HepG2 (cell line): ENCODE data around the gene CLUH. TPM values are rescaled to one million over a fixed set of nuclear protein-coding genes. Genes with fewer than 3 reads are reported as not detected.
A peak's percentile ranks its signal among the peaks of the same experiment; 100 is the strongest.

Source experiments
- ATAC-seq: fragments of 200-7000 bp; cut with Tn5 transposase; 3 replicates; pipeline ENCODE4 v1.9.1; 2020; ENCODE audit warnings: mild to moderate bottlenecking, moderate library complexity
- BruUV-seq: library from RNA; stranded (reverse); fragments of 400-500 nt; replicated peaks from 2 replicates; lab custom pipeline; 2021; lab: Mats Ljungman, UMichigan
- CTCF ChIA-PET: fragments of 300-600 bp; formaldehyde crosslinking; extraction: SDS; loops from one replicate; lab custom pipeline; 2021; ENCODE audit warnings: low total read pairs, inconsistent platforms, low intra/inter-chr PET ratio; lab: Yijun Ruan, JAX
- POLR2A ChIA-PET: fragments of 350-600 bp; sonication (Branson Sonifier 250); formaldehyde crosslinking; loops from one replicate; lab custom pipeline; 2020; ENCODE audit warnings: antibody characterized with exemption, inconsistent platforms; lab: Yijun Ruan, JAX
- DNase-seq: peaks from one replicate; pipeline ENCODE4 v3.0.0-alpha.2; 2015; ENCODE audit warnings: low spot score
- FAIRE-seq: peaks from 3 replicates; lab custom pipeline; 2011; peaks lifted over from hg19 to GRCh38; lab: Jason Lieb, UNC
- H2AFZ ChIP-seq: one replicate; pipeline ENCODE4 v1.6.1; 2011; ENCODE audit warnings: low read length, inconsistent platforms
- H3K27ac ChIP-seq: fragments of 300-600 bp; 3 replicates; pipeline ENCODE4 v1.8.0; 2011; ENCODE audit warnings: mixed run types, mild to moderate bottlenecking, mixed read lengths, low read length, inconsistent platforms; ENCODE audit not compliant: insufficient read depth; ENCODE audit errors: extremely low read length
- H3K27me3 ChIP-seq, 2 experiments: fragments of 200-600 bp in 1 of 2; 2 replicates in 1 of 2; 3 replicates in 1 of 2; pipeline versions ENCODE4 v1.6.0 to v1.8.0; 2011; ENCODE audit warnings: low read length in 2 of 2, mild to moderate bottlenecking in 2 of 2, moderate library complexity in 2 of 2, inconsistent platforms in 1 of 2; ENCODE audit not compliant: insufficient read depth in 2 of 2, control insufficient read depth in 1 of 2
- H3K36me3 ChIP-seq, 2 experiments: fragments of 200-600 bp in 1 of 2; replicated peaks in 1 of 2; 2 replicates in 1 of 2; 3 replicates in 1 of 2; pipeline versions ENCODE4 v1.5.1 to v1.8.0; 2011; ENCODE audit warnings: low read length in 2 of 2, inconsistent platforms in 1 of 2; ENCODE audit not compliant: insufficient read depth in 2 of 2, control insufficient read depth in 1 of 2
- H3K4me1 ChIP-seq: 2 replicates; pipeline ENCODE4 v1.5.1; 2012; ENCODE audit warnings: low read length, inconsistent platforms; ENCODE audit not compliant: insufficient read depth
- H3K4me2 ChIP-seq: 2 replicates; pipeline ENCODE4 v1.6.0; 2011; ENCODE audit warnings: low read depth, low read length, inconsistent platforms
- H3K4me3 ChIP-seq, 3 experiments: fragments of 200-600 bp in 1 of 3; sonication (generic), shearing (Covaris generic) in 1 of 3; replicated peaks in 1 of 3; 2 replicates each; pipeline ENCODE4 v1.5.1; 2011 to 2016; ENCODE audit warnings: low read length in 3 of 3, inconsistent platforms in 2 of 3, low read depth in 2 of 3, mild to moderate bottlenecking in 2 of 3, control low read depth in 1 of 3, mixed read lengths in 1 of 3; ENCODE audit not compliant: insufficient read depth in 1 of 3
- H3K79me2 ChIP-seq: one replicate; pipeline ENCODE4 v1.6.1; 2011; ENCODE audit warnings: low read length, inconsistent platforms; ENCODE audit not compliant: insufficient read depth
- H3K9ac ChIP-seq: 2 replicates; pipeline ENCODE4 v1.6.0; 2011; ENCODE audit warnings: mild to moderate bottlenecking, low read depth, low read length, inconsistent platforms; ENCODE audit not compliant: insufficient read depth
- H3K9me3 ChIP-seq: 2 replicates; pipeline ENCODE4 v1.5.1; 2012; ENCODE audit warnings: mild to moderate bottlenecking, low read length
- H4K20me1 ChIP-seq: 2 replicates; pipeline ENCODE4 v1.6.0; 2011; ENCODE audit warnings: inconsistent platforms, mild to moderate bottlenecking, low read length, moderate library complexity; ENCODE audit not compliant: insufficient read depth
- FUBP1 ChIP-seq: sonication (generic); formaldehyde crosslinking; IDR thresholded peaks from 2 replicates; pipeline ENCODE4 v1.5.1; 2020; ENCODE audit warnings: missing genetic modification reagents, mild to moderate bottlenecking, borderline replicate concordance
- NCOR1 ChIP-seq: fragments of 200-600 bp; sonication (generic); IDR thresholded peaks from 2 replicates; pipeline ENCODE4 v1.7.0; 2017; ENCODE audit warnings: antibody characterized with exemption, low read length, borderline replicate concordance
- RBM22 ChIP-seq: fragments of 200-400 bp; formaldehyde crosslinking; optimal IDR thresholded peaks from 2 replicates; pipeline ENCODE3; 2017; ENCODE audit warnings: mild to moderate bottlenecking, low read length, moderate library complexity
- ZBTB33 ChIP-seq: sonication (generic); formaldehyde crosslinking; IDR thresholded peaks from 2 replicates; pipeline ENCODE4 v1.4.0; 2020; ENCODE audit warnings: missing genetic modification reagents
- WGBS: methylation state at CpG from one replicate; pipeline ENCODE4 v1.1.6; 2017; ENCODE audit warnings: low lambda C conversion rate; 5-methylcytosine and 5-hydroxymethylcytosine counted together
- in situ Hi-C: cut with HindIII; loops from 2 replicates; pipeline ENCODE4 v1.10.0; 2017; ENCODE audit warnings: low pct_unique_long_range_greater_than_20kb; ENCODE audit not compliant: extremely low pct_ligation_motif_present
- intact Hi-C: fragments of 100-400 bp; cut with micrococcal nuclease; formaldehyde crosslinking; loops from one replicate; pipeline ENCODE4 v1.10.0; 2022; ENCODE audit not compliant: unreplicated experiment
- polyA plus RNA-seq, 8 experiments: library from polyadenylated mRNA; depleted of rRNA in 3 of 8; stranded (reverse) in 7 of 8; unstranded in 1 of 8; fragments of >200 nt; fragmentation: Illumina TruSeq in 4 of 8; extraction: Trizol in 4 of 8; gene quantifications; 2 replicates each; pipeline versions ENCODE4 v1.2.1 to v1.2.3, GENCODE V29; 2011 to 2016; ENCODE audit warnings: low read depth in 4 of 8, missing spikeins in 1 of 8, mixed read lengths in 1 of 8; ENCODE audit not compliant: insufficient read depth in 1 of 8
- total RNA-seq, 5 experiments: library from RNA; depleted of rRNA; stranded (reverse); fragments of >200 nt; fragmentation: Illumina TruSeq; extraction: Trizol; gene quantifications; 2 replicates each; pipeline ENCODE4 v1.2.3, GENCODE V29; 2016; ENCODE audit warnings: low read depth in 1 of 5

CLUH gene
- total and polyA plus RNA-seq, 2 of the 13 experiments (the other 11 are each of a cell fraction or from before 2014, with no cell fraction given): 30.9 to 60.5 TPM

- H3K36me3 ChIP-seq: peaks cover 35 to 75% of the 10 kb centered on the region in 2 experiments
- no peaks in the 10 kb centered on the region for H3K9me3 ChIP-seq
- no peak overlapping the region for H3K4me2 ChIP-seq
- FAIRE-seq (no peak), ATAC-seq (no peak), DNase-seq (no peak)
- no peak overlapping the region for H3K4me3 ChIP-seq
- H3K4me1 ChIP-seq: peaks cover 22% of the 10 kb centered on the region
- in situ Hi-C loops (no loop called here), intact Hi-C loops (no loop called here)
- H4K20me1 ChIP-seq: peaks cover 24% of the 10 kb centered on the region
- H3K27me3 ChIP-seq: no peaks in the 10 kb centered on the region
- no peak overlapping the region for H2AFZ ChIP-seq
- ChIA-PET POLR2A (interaction anchor here (2.4 kb wide), 1 partner anchor 8 kb away, joined by 11 read pairs; no protein-coding TSS in a partner anchor), CTCF (no interaction called here)
- peak; percentile 56 for TF ChIP-seq RBM22
- peak; percentile 87 for TF ChIP-seq ZBTB33 (CRISPR knock-in tag)
- TF ChIP-seq NCOR1: no peak
- no peak for TF ChIP-seq FUBP1 (CRISPR knock-in tag)
- no peak overlapping the region for H3K9ac ChIP-seq
- no peak overlapping the region for H3K27ac ChIP-seq
- peaks cover 25% of the 10 kb centered on the region for H3K79me2 ChIP-seq
- no TSS peak for BruUV-seq
- WGBS: 97% methylated on average over 13 of the region's 22 CpGs
These were observed 9.4 kb downstream of the CLUH start for GRCh38 chr17:2701996-2702741.
